NCI-H446 (cell line): ENCODE data around the gene TMEM170A.

Source experiments
- DNase-seq, 2 experiments: peaks; one replicate each; lab custom pipeline; 2025; lab: John Stamatoyannopoulos, UW

TMEM170A gene

GRCh38 chr16:75402159-75402820 is 62.2 kb downstream of the TMEM170A start:
- DNase-seq: no peak

DNA sequence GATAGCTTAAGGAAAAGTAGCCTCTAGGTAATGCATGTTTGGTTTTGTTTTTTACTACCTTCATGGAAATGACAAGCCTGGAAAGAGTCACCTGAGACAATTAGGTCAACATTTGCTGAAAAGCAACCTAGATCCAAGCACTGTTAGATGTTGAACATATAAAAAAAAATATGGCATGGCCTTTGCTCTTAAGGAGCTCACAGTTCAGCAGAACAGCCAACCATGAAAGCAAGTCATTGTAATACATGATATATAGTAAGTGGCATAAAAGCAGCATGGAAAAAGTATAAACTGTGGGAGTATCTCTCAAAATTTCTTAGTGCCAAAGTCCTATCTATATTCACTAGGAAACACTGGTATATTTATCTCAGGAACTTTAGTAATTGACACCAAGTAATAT is 62.8 kb downstream of the TMEM170A start:
- DNase-seq: no peak

DNA sequence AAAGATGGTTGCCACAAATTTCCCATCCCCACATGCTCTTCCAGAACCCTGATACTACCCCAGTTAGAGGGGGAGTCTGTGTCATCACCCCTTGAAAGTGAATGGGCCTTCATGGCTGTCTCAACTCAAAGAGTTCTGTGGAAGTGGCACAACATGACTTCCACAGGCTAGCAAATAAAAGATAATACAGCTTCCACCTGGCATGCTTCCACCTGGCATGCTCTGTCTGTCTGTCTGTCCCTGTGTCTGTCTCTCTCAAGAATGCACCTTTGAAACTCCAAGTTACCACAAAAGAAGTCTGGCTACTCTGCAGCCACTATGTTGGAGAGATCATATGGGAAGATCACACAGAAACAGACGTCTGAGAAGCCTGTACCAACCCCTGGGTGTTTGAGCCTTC is 66.2 kb downstream of the TMEM170A start:
- no peak for DNase-seq

- no peak for DNase-seq
Observed at GRCh38 chr16:75394941-75395340, 69.5 kb downstream of the TMEM170A start.
